ENCODE data around the gene ERI3. TPM values are rescaled to one million over a fixed set of nuclear protein-coding genes. Genes with fewer than 3 reads are reported as not detected.

ERI3 gene
- total RNA-seq, 1 donor from 2014 or later = 31.0 TPM

GRCh38 chr1:44327679-44328491 lies 27.2 kb downstream of the ERI3 start:
- DNase-seq (ENCODE audit: low spot score) = no peak
- Histone ChIP-seq H2AFZ (replicated peaks) (no peak overlapping the region), H3K27ac (no peak overlapping the region), H3K4me1 (peaks cover 11% of the 10 kb centered on the region), H3K9ac (no peak overlapping the region), H3K4me3 (no peak overlapping the region), H3K9me3 (ENCODE audit: low read depth) (no peaks in the 10 kb centered on the region), H3K79me2 (ENCODE audit: low read depth) (no peaks in the 10 kb centered on the region), H3K4me2 (no peak overlapping the region), H4K20me1 (ENCODE audit: low read depth) (peaks cover 61% of the 10 kb centered on the region), H3K27me3 (no peaks in the 10 kb centered on the region), H3F3A (ENCODE audit: low read depth) (no peaks in the 10 kb centered on the region), H3K36me3 (no peaks in the 10 kb centered on the region)
- no peak overlapping the region for H3K27ac Mint-ChIP-seq
- H3K9me3 Mint-ChIP-seq = no peaks in the 10 kb centered on the region
- peaks cover 11% of the 10 kb centered on the region for H3K4me1 Mint-ChIP-seq
- no peaks in the 10 kb centered on the region for H3K27me3 Mint-ChIP-seq (ENCODE audit: insufficient read depth, low read depth)
- TF ChIP-seq EZH2phosphoT487 (IDR thresholded peaks at IDR 0.05) (no peak), EZH2 (IDR thresholded peaks at IDR 0.05) (no peak)
- TF ChIP-seq, protein P1, sequence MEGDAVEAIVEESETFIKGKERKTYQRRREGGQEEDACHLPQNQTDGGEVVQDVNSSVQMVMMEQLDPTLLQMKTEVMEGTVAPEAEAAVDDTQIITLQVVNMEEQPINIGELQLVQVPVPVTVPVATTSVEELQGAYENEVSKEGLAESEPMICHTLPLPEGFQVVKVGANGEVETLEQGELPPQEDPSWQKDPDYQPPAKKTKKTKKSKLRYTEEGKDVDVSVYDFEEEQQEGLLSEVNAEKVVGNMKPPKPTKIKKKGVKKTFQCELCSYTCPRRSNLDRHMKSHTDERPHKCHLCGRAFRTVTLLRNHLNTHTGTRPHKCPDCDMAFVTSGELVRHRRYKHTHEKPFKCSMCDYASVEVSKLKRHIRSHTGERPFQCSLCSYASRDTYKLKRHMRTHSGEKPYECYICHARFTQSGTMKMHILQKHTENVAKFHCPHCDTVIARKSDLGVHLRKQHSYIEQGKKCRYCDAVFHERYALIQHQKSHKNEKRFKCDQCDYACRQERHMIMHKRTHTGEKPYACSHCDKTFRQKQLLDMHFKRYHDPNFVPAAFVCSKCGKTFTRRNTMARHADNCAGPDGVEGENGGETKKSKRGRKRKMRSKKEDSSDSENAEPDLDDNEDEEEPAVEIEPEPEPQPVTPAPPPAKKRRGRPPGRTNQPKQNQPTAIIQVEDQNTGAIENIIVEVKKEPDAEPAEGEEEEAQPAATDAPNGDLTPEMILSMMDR (IDR thresholded peaks at IDR 0.05) = no peak
- H3K4me3 Mint-ChIP-seq = no peak overlapping the region
- H3K36me3 Mint-ChIP-seq = peaks cover 30% of the 10 kb centered on the region

DNA sequence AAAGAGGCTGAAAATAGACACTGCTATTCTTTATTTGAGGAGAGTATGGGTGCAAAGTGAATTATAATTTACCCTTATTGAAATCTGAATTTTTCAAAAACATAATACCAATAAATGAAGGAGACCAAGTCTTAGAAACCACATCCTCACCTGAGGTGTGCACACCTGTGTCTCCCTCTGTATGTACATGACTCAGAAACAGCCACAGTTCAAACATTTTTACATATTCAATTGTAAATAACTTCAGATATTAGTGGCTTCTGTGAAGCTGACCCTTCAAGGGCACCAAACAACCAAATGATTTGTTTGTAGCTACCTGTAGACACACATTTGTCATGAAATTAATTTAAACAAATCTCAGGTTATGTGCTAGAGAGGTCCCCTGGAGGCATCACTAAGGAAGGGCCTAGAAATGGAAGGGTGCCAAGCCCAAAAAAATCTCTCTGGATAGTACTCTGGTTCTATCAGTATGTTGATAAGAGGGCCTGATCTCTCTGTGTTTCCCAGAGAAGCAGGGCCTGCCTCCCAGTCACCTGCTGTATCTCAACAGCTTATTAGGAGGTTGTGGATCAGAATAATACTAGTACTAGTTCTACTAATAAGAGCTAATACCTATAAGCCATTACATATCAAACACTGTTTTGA lies 28.1 kb downstream of the ERI3 start:
- H3K27ac ChIP-seq = no peak overlapping the region
- no peaks in the 10 kb centered on the region for H3F3A ChIP-seq (ENCODE audit: low read depth)
- no peaks in the 10 kb centered on the region for H3K36me3 ChIP-seq
- TF ChIP-seq EZH2 (IDR thresholded peaks at IDR 0.05) = no peak
- TF ChIP-seq, protein P1 (IDR thresholded peaks at IDR 0.05) = no peak
- Mint-ChIP-seq H3K27ac (no peak overlapping the region), H3K27me3 (ENCODE audit: insufficient read depth, low read depth) (no peaks in the 10 kb centered on the region), H3K36me3 (peaks cover 25% of the 10 kb centered on the region), H3K4me1 (peaks cover 5% of the 10 kb centered on the region), H3K4me3 (no peak overlapping the region), H3K9me3 (no peaks in the 10 kb centered on the region)
- no peaks in the 10 kb centered on the region for H3K79me2 ChIP-seq (ENCODE audit: low read depth)
- no peaks in the 10 kb centered on the region for H3K9me3 ChIP-seq (ENCODE audit: low read depth)
- no peak for DNase-seq (ENCODE audit: low spot score)
- H4K20me1 ChIP-seq (ENCODE audit: low read depth) = peaks cover 61% of the 10 kb centered on the region
- peaks cover 2% of the 10 kb centered on the region for H3K4me1 ChIP-seq
- H3K4me2 ChIP-seq = no peak overlapping the region
- no peaks in the 10 kb centered on the region for H3K27me3 ChIP-seq
- no peak overlapping the region for H2AFZ ChIP-seq (replicated peaks)
- no peak overlapping the region for H3K9ac ChIP-seq
- H3K4me3 ChIP-seq = no peak overlapping the region

- H3K79me2 ChIP-seq (ENCODE audit: low read depth) = no peaks in the 10 kb centered on the region
- H3K27me3 Mint-ChIP-seq (ENCODE audit: insufficient read depth, low read depth) = no peaks in the 10 kb centered on the region
Measured at GRCh38 chr1:44326024-44326701, 28.9 kb downstream of the ERI3 start.

More at GRCh38 chr1:44326024-44326701, 28.9 kb downstream of the ERI3 start:
- no peaks in the 10 kb centered on the region for H3K9me3 ChIP-seq (ENCODE audit: low read depth)
- TF ChIP-seq EZH2phosphoT487 (IDR thresholded peaks at IDR 0.05) (no peak), EZH2 (IDR thresholded peaks at IDR 0.05) (no peak)
- TF ChIP-seq, protein P1 (IDR thresholded peaks at IDR 0.05) = no peak
- no peaks in the 10 kb centered on the region for H3K27me3 ChIP-seq
- H3K4me1 ChIP-seq = no peaks in the 10 kb centered on the region
- Mint-ChIP-seq H3K4me3 (no peak overlapping the region), H3K36me3 (peaks cover 25% of the 10 kb centered on the region), H3K4me1 (peaks cover 5% of the 10 kb centered on the region), H3K27ac (no peak overlapping the region), H3K9me3 (no peaks in the 10 kb centered on the region)
- no peaks in the 10 kb centered on the region for H3K36me3 ChIP-seq
- DNase-seq (ENCODE audit: low spot score) = no peak
- no peak overlapping the region for H3K4me3 ChIP-seq
- H3K27ac ChIP-seq = no peak overlapping the region
- no peaks in the 10 kb centered on the region for H3F3A ChIP-seq (ENCODE audit: low read depth)
- H3K9ac ChIP-seq = no peak overlapping the region
- no peak overlapping the region for H2AFZ ChIP-seq (replicated peaks)
- H4K20me1 ChIP-seq (ENCODE audit: low read depth) = peaks cover 62% of the 10 kb centered on the region
- no peak overlapping the region for H3K4me2 ChIP-seq
